Muscle layer of colon (tissue), 2 donors: ENCODE data around the gene PLXND1.

ENCODE experiments used
- H3K27ac ChIP-seq: one replicate; pipeline ENCODE4 v1.7.0; 2013; ENCODE audit warnings: low read depth, mild to moderate bottlenecking, low read length, moderate library complexity
- H3K27me3 ChIP-seq, 2 donors: one replicate each; pipeline ENCODE4 v1.7.0; 2013; ENCODE audit warnings: low read length in 2 of 2, mild to moderate bottlenecking in 2 of 2; ENCODE audit not compliant: insufficient read depth in 2 of 2, control insufficient read depth in 1 of 2
- H3K36me3 ChIP-seq: one replicate; pipeline ENCODE4 v1.7.0; 2013; ENCODE audit warnings: mild to moderate bottlenecking, low read length; ENCODE audit not compliant: insufficient read depth
- H3K4me1 ChIP-seq: one replicate; pipeline ENCODE4 v1.7.0; 2013; ENCODE audit warnings: mild to moderate bottlenecking, low read length; ENCODE audit not compliant: insufficient read depth
- H3K4me3 ChIP-seq, 2 donors: one replicate each; pipeline ENCODE4 v1.7.0; 2013; ENCODE audit warnings: low read length in 2 of 2, low read depth in 1 of 2, mild to moderate bottlenecking in 1 of 2, moderate library complexity in 1 of 2
- H3K9ac ChIP-seq: one replicate; pipeline ENCODE4 v1.7.0; 2013; ENCODE audit warnings: low read length
- H3K9me3 ChIP-seq: one replicate; pipeline ENCODE4 v1.7.0; 2013; ENCODE audit warnings: mild to moderate bottlenecking, low read length
- donor health status: abdominal sarcoma.
- donor health status: Adenocarcinoma of cecum.

PLXND1 gene

DNA sequence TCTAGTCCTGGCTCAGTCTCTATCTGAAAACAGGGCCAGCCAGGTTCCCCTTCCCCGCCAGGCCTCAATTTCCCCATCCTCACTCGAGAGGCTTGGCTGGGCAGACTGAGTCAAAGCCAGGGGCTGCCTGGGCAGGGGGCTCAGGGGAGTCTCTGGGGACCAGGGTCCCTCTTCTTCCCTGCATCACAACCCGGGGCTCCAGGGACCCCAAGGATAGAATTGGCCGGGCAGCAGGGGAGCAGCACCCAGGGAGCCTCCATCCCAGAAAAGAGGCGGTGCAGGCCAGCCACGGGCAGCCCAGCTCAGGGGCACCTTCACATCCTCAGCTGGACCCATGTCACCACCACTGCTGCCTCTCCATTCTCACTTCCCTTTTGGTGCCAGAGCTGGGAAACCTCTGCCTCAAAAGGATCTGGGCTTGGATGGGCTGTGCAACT, 13.3 kb upstream of the PLXND1 start:
- no peak overlapping the region for H3K9ac ChIP-seq

GRCh38 chr3:129618901-129619671, 12.6 kb upstream of the PLXND1 start:
- Histone ChIP-seq H3K9me3 (no peaks in the 10 kb centered on the region), H3K27me3 (no peaks in the 10 kb centered on the region), H3K4me1 (peaks cover 25% of the 10 kb centered on the region), H3K36me3 (no peaks in the 10 kb centered on the region), H3K4me3 (no peak overlapping the region), H3K27ac (no peak overlapping the region), H3K9ac (no peak overlapping the region)

More for the DNA sequence above, 13.3 kb upstream of the PLXND1 start:
- H3K9me3 ChIP-seq, result no peaks in the 10 kb centered on the region
- H3K4me1 ChIP-seq, result peaks cover 31% of the 10 kb centered on the region
- H3K4me3 ChIP-seq, result no peak overlapping the region
- H3K36me3 ChIP-seq, result no peaks in the 10 kb centered on the region
- no peaks in the 10 kb centered on the region for H3K27me3 ChIP-seq
- H3K27ac ChIP-seq, result no peak overlapping the region

GRCh38 chr3:129618186-129618820, 11.8 kb upstream of the PLXND1 start:
- Histone ChIP-seq H3K36me3 (no peaks in the 10 kb centered on the region), H3K9ac (no peak overlapping the region), H3K9me3 (no peaks in the 10 kb centered on the region), H3K4me1 (peaks cover 20% of the 10 kb centered on the region), H3K27me3 (no peaks in the 10 kb centered on the region), H3K27ac (peak overlapping the region; percentile 34), H3K4me3 (no peak overlapping the region)

- no peak overlapping the region for H3K9ac ChIP-seq
- H3K4me1 ChIP-seq, result peaks cover 17% of the 10 kb centered on the region
- no peaks in the 10 kb centered on the region for H3K9me3 ChIP-seq
- no peak overlapping the region for H3K4me3 ChIP-seq
- no peak overlapping the region for H3K27ac ChIP-seq
- H3K27me3 ChIP-seq, result no peaks in the 10 kb centered on the region
- H3K36me3 ChIP-seq, result no peaks in the 10 kb centered on the region
Measured at GRCh38 chr3:129617381-129618185, 11.1 kb upstream of the PLXND1 start.

DNA sequence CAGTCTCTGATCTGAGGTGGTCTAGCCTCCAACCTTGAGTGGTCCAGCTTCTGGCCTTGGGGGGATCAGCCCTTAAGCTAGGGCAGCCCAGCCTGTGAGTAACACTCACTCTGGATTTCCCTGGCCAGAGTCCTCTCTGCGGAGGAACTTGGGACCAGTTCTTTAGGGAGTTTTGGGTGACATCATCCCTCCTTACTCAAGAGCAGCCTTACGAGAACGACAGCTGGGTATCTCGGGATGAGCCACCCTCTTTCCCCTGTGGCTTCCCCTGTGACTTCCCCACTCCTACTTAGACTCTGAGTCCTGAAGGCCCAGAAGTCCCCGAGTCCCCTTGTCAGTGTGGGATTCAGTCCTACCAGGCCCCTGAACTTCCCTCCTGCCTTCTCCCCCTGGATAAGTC, 10.2 kb upstream of the PLXND1 start:
- Histone ChIP-seq H3K4me1 (peaks cover 21% of the 10 kb centered on the region), H3K36me3 (no peaks in the 10 kb centered on the region), H3K27ac (peak overlapping the region; percentile 23), H3K9ac (no peak overlapping the region), H3K9me3 (no peaks in the 10 kb centered on the region), H3K4me3 (no peak overlapping the region), H3K27me3 (no peaks in the 10 kb centered on the region)

GRCh38 chr3:129616291-129616690, 9.8 kb upstream of the PLXND1 start:
- Histone ChIP-seq H3K9ac (no peak overlapping the region), H3K4me1 (peaks cover 25% of the 10 kb centered on the region), H3K27ac (no peak overlapping the region)

DNA sequence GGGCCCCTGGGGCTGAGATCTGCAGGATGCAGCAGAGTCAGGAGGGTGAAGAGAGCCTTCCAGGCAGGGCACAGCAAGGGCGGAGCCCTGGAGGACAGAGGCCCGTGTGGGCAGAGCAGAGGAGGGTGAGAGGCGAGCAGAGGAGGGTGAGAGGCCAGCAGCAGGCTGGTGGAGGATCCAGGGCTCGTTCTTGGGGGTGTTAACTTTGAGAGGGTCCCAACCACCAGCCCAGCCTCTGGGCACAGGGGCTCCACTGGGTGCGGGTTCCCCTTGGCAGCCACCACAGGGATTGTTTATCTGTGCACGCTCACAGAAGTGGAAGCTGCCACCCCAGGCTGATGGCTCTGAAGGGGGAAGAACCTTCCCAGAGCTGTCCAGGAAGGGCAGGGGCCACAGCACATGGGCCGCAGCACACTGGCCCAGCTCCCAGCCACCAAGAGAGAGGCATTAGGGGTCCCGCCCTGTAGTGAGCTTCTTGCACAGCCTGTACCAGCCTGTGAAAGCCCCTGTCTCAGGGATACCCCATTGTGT, 9.3 kb upstream of the PLXND1 start:
- no peaks in the 10 kb centered on the region for H3K9me3 ChIP-seq
- no peaks in the 10 kb centered on the region for H3K36me3 ChIP-seq
- H3K9ac ChIP-seq, result no peak overlapping the region
- H3K27ac ChIP-seq, result no peak overlapping the region
- H3K4me1 ChIP-seq, result peaks cover 25% of the 10 kb centered on the region
- no peak overlapping the region for H3K4me3 ChIP-seq
- no peaks in the 10 kb centered on the region for H3K27me3 ChIP-seq

More at GRCh38 chr3:129616291-129616690, 9.8 kb upstream of the PLXND1 start:
- no peak overlapping the region for H3K4me3 ChIP-seq
- H3K9me3 ChIP-seq, result no peaks in the 10 kb centered on the region
- no peaks in the 10 kb centered on the region for H3K27me3 ChIP-seq
- H3K36me3 ChIP-seq, result no peaks in the 10 kb centered on the region

- Histone ChIP-seq H3K4me1 (peaks cover 25% of the 10 kb centered on the region), H3K4me3 (no peak overlapping the region), H3K36me3 (no peaks in the 10 kb centered on the region), H3K27me3 (no peaks in the 10 kb centered on the region), H3K9me3 (no peaks in the 10 kb centered on the region), H3K9ac (no peak overlapping the region), H3K27ac (no peak overlapping the region)
Measured at GRCh38 chr3:129614927-129615363, 8.5 kb upstream of the PLXND1 start.

- H3K9me3 ChIP-seq, result no peaks in the 10 kb centered on the region
- no peak overlapping the region for H3K4me3 ChIP-seq
- H3K27me3 ChIP-seq, result no peaks in the 10 kb centered on the region
- no peaks in the 10 kb centered on the region for H3K36me3 ChIP-seq
- H3K4me1 ChIP-seq, result peaks cover 26% of the 10 kb centered on the region
- H3K9ac ChIP-seq, result no peak overlapping the region
- H3K27ac ChIP-seq, result no peak overlapping the region
Measured at GRCh38 chr3:129614435-129614834, 8.0 kb upstream of the PLXND1 start.

GRCh38 chr3:129613367-129613740, 6.9 kb upstream of the PLXND1 start:
- Histone ChIP-seq H3K36me3 (no peaks in the 10 kb centered on the region), H3K27ac (no peak overlapping the region), H3K9ac (no peak overlapping the region), H3K9me3 (no peaks in the 10 kb centered on the region), H3K4me1 (peaks cover 34% of the 10 kb centered on the region), H3K27me3 (no peaks in the 10 kb centered on the region), H3K4me3 (no peak overlapping the region)
